Activated CD4-positive, alpha-beta T cell treated with anti-CD3 and anti-CD28 coated beads for 48 hours (primary cell): ENCODE data around the gene CYB5D1.
"Not testable (repeated sequence)": the region's sequence is repeated elsewhere in the genome, so short reads cannot be mapped to it uniquely, and the experiment has no call there.

Experiments
- DNase-seq: peaks from one replicate; pipeline ENCODE4 v3.0.0-alpha.2; 2020

Gene CYB5D1

DNA sequence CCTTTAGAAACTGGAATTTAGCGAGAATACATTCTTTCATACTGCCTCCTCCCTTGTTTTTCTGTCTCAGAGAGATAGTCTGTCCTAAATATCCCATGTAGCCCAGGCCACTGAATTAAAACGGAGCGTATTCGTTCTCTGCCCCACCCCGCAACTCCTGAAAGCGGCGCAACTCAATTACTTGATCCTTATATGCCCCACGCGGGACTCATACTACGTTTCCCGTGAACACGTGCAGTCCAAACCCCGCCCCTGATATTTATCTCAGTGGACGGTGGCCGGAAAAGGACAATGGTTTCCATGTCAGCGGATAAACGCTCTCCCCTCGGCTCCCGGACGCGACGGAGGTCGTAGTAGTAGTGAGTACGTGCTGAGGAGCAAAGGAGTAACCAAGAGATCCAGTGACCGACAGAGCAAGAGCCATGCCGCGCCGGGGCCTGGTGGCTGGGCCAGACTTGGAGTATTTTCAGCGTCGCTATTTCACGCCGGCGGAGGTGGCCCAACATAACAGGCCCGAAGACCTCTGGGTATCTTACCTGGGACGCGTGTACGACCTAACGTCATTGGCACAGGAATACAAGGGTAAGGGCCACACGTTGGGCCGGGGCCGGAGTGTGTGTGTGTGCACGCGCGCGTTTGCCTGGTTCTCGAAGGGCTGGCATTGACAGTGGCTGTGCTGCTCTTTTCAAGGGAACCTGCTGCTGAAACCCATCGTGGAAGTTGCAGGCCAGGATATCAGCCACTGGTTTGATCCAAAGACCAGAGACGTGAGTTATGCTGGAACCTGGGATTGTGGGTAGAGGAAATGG, at the start of gene CYB5D1:
Gene CYB5D1, plus strand, starts transcription at position 291 of the 809 bp plus-strand sequence. Its CDS starts 132 bp downstream, at position 423.
- peak; percentile 92 for DNase-seq

- DNase-seq: no peak
Observed at GRCh38 chr17:7809086-7809790, 48.6 kb upstream of the CYB5D1 start.

- DNase-seq: not testable (repeated sequence)
Observed at GRCh38 chr17:7809791-7810343, 47.9 kb upstream of the CYB5D1 start.

GRCh38 chr17:7811251-7811650, 46.6 kb upstream of the CYB5D1 start:
- DNase-seq: no peak

DNA sequence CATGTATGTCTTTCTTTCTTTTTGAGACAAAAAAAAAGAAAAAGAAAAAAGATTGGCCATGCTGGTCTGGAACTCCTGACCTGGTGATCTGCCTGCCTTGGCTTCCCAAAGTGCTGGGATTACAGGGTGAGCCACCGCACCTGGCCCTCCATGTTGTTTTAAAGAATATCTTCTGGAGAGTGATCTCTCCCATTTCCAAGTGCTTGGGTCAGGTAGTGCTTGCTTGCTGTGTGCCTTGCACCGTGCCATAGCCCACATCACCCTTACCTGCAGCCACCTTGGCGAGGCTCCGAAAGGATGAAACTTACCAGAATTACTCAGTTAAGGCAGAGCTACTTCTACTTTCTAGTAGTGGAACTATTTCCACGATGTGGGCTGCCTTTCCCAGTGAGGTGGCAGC, 42.8 kb upstream of the CYB5D1 start:
- no peak for DNase-seq

- no peak for DNase-seq
Observed at GRCh38 chr17:7816926-7817642, 40.7 kb upstream of the CYB5D1 start.

- DNase-seq: no peak
Observed at GRCh38 chr17:7817643-7817964, 40.2 kb upstream of the CYB5D1 start.

DNA sequence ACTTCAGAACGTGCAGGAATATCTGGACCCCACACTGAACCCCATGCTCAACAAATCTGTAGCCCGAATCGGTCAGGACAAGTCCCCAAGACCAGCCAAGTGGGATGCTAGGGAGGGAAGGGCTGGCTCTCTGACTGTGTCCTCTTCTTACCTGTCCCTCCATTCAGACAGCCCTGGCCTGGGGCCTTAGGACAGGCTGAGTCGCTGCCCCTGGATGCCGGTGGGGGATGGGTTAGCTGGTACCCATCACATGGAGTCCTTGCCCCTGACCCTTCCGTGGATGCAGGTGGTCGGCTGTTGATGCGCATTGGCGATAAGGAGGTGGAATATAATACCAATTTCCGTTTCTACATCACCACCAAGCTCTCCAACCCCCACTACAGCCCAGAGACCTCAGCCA, 39.8 kb upstream of the CYB5D1 start:
- no peak for DNase-seq

DNA sequence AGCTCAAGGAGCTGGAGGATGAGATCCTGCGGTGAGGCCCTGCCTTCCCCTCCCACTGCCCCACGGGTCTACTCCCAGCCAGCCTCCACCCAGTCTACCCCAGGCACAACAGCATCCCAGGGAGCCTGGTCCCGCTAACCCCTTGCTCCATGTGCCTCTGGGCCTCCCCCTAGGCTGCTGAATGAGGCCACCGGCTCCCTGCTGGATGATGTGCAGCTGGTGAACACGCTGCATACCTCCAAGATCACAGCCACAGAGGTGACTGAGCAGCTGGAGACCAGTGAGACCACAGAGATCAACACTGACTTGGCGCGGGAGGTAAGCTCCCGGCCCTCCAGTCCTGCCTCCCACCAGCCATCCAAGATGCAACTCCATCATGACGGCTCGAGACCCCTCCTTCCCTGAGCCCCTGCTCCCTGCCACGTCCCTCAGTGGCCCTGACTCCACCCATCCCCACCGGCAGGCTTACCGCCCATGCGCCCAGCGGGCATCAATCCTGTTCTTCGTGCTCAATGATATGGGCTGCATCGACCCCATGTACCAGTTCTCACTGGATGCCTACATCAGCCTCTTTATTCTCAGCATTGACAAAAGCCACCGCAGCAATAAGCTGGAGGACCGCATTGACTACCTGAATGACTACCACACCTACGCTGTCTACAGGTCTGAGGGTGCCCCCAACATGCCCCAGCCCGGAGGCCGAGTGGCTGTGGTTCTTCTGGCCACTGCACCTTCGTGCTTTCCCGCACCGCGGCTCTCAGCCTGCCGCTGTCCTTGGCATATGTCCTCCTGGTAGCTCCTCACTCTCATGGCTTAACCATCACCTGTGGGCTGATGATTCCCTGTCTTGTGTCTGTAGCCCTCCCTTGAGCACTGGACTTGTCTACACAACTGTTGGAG, 38.8 kb upstream of the CYB5D1 start:
- DNase-seq: no peak

- DNase-seq: no peak
Observed at GRCh38 chr17:7820231-7820630, 37.6 kb upstream of the CYB5D1 start.

GRCh38 chr17:7822126-7822525, 35.7 kb upstream of the CYB5D1 start:
- no peak for DNase-seq

- no peak for DNase-seq
Observed at GRCh38 chr17:7823581-7824001, 34.2 kb upstream of the CYB5D1 start.

DNA sequence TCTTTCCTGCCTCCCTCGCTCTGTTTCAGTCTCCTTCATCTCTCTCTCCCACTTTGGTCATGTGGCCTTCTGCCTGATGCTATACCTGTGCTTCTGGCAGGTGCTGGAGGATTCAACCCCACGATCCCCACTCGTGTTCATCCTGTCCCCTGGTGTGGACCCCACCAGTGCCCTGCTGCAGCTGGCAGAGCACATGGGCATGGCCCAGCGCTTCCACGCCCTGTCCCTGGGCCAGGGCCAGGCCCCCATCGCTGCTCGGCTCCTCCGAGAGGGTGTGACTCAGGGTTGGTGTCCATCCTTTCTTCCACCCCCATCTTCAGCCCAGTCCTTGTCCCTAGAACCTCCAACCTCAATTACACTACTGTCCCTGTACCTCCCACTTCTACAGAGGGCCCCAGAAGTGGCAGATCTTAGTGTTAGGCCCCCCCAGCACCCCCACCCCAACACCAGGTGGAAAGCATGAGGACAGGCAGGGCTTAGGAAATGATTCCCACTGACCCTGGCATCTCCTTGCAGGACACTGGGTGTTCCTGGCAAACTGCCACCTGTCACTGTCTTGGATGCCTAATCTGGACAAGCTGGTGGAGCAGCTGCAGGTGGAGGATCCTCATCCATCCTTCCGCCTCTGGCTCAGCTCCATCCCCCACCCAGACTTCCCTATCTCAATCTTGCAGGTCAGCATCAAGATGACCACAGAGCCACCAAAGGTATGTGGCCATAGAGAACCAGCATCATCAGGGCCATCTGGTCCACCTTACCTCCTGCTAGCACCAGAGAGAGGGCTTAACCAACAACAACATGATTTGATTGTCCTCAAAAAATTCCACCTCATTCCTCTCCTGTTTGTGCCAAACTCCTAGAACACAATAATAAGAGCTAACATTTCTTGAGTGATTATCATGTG, 33.5 kb upstream of the CYB5D1 start:
- DNase-seq: no peak

GRCh38 chr17:7825206-7825990, 32.4 kb upstream of the CYB5D1 start:
- DNase-seq: no peak

- no peak for DNase-seq
Observed at GRCh38 chr17:7830616-7831015, 27.2 kb upstream of the CYB5D1 start.

DNA sequence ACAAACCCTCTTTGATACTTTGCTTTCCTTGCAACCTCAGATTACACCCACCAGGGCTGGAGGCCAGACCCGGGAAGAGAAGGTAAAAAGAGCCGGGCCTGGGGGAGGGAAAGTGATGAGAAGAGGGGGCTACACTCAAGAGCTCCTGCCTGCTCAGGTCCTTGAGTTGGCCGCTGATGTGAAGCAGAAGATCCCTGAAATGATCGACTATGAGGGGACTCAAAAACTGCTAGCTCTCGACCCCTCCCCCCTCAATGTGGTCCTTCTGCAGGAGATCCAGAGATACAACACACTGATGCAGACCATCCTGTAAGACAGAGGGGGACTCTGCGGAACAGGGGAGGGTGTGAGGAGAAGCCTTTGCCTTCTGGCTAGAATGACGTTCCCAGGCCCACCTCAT, 26.6 kb upstream of the CYB5D1 start:
- no peak for DNase-seq

DNA sequence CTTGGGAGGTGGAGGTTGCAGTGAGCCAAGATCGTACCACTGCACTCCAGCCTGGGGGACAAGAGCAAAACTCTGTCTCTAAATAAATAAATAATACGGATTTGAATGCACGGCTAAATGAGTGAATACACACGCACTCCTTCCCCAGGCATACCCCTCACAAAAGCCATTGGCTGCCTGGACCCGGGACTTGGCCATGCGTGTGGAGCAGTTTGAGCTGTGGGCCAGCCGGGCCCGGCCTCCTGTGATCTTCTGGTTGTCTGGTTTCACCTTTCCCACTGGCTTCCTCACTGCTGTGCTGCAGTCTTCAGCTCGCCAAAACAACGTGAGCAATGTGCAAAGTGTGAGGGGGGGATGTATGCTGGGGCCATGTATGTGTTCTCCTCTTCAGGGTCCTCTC, 25.4 kb upstream of the CYB5D1 start:
- DNase-seq: no peak

GRCh38 chr17:7833011-7833794, 24.6 kb upstream of the CYB5D1 start:
- no peak for DNase-seq

DNA sequence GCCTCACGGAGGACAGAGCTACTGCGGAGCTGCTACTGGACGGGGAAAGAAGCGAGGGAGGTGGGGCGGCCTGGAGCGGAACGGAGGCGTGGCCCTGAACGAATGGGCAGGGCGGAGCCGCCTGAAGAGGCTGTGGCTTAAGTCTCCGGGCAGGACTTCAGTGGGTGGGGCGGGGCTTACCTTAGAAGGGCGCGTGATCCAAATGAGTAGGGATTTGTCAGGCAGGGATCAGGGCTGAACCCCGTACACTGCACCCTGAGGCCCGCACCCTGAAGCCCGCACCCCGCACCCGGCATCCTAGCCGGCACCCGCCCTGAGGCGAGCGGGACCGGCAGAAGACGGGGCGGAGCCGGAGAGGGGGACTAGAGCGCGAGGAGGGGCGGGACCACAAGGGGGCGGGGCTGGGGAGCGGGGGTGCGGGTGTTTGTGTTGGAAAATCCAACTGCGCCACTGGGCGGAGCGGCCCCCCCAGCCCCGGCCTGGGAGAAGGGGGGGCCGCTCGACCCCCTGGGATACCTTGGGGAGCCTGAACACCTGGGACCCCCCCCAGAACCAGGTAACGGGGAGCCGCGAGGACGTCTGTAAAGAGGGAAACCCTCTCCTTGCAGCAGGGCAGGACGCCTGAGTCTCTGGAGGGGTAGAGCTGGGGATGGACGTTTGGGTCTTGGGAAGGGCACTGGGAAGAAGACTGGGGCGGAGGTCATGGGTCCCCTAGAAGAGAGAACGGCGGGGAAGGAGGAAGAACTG, 23.8 kb upstream of the CYB5D1 start, which contains the start of gene KDM6B:
Gene KDM6B, plus strand, starts transcription at position 423 of the 747 bp plus-strand sequence. CDS start 11,338 bp downstream, outside the sequence.
- peak; percentile 91 for DNase-seq
